ENCODE results near the gene ZNF608.
A peak's percentile ranks its signal among the peaks of the same experiment; 100 is the strongest.

ZNF608 gene

DNA sequence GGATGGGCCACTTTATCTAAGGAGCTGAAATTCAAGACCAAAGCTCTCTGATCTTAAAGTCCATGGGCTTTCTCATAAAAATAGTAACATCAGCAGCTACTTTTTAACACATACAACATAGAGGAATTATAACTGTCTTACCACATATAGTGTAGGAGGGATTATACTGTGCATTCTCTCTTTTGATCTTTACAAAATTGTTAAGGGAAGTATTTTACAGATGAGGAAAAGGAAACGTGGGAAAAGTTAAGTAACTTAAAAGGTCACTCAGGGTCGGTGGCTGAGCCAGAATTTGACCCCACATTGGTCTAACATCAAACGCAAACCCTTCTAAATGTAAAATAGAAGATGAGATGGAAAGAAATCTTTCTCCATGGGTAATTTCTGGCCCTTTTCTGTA is 38.4 kb downstream of the ZNF608 start:
- H3K79me1 ChIP-seq (ENCODE audit: low read depth, low read length) = peaks cover 11% of the 10 kb centered on the region
- no CpG with 5 or more reads among the region's 3 CpGs for WGBS, 2 donors (ENCODE audit: extremely low coverage in 2 of 2, insufficient read length in 2 of 2, insufficient replicate concordance in 1 of 2)
- H2BK15ac ChIP-seq (ENCODE audit: low read length) = no peak overlapping the region
- H3K18ac ChIP-seq (ENCODE audit: low read length) = no peak overlapping the region
- no peak overlapping the region for H2BK5ac ChIP-seq (ENCODE audit: low read length)
- no peak overlapping the region for H4K8ac ChIP-seq (ENCODE audit: low read depth, low read length)
- H3K27me3 ChIP-seq (ENCODE audit: control insufficient read depth in 3 of 3, insufficient read depth in 3 of 3, low read depth in 1 of 3, low read length in 3 of 3) = no peaks in the 10 kb centered on the region
- DNase-seq (ENCODE audit: low spot score) = no peak
- H3K4me1 ChIP-seq (ENCODE audit: control insufficient read depth in 2 of 2, insufficient read depth in 1 of 2, low read depth in 1 of 2, low read length in 2 of 2) = peaks cover 27 to 46% of the 10 kb centered on the region in 2 donors
- no peak overlapping the region for H3K23ac ChIP-seq (ENCODE audit: low read depth, low read length, poor library complexity)
- H3K4ac ChIP-seq (ENCODE audit: low read length) = no peak overlapping the region
- peaks cover 0 to 11% of the 10 kb centered on the region in 2 donors for H3K9me3 ChIP-seq (replicated peaks in 1 of 2; ENCODE audit: control insufficient read depth in 2 of 2, insufficient read depth in 1 of 2, low read depth in 1 of 2, low read length in 2 of 2)
- H2AFZ ChIP-seq (ENCODE audit: low read length) = no peak overlapping the region
- no peak overlapping the region for H2BK120ac ChIP-seq (ENCODE audit: low read depth, low read length)
- no peak overlapping the region for H3K27ac ChIP-seq (replicated peaks; ENCODE audit: low read length)
- H3K14ac ChIP-seq (ENCODE audit: low read length) = no peak overlapping the region
- H3K9ac ChIP-seq (ENCODE audit: low read depth, low read length, poor library complexity) = no peak overlapping the region
- H2AK5ac ChIP-seq (ENCODE audit: low read depth, low read length) = no peak overlapping the region
- no peak overlapping the region for H3K4me3 ChIP-seq (ENCODE audit: low read length in 2 of 2)
- H4K91ac ChIP-seq (ENCODE audit: low read depth, low read length, poor library complexity) = no peak overlapping the region
- no peak overlapping the region for H2BK12ac ChIP-seq (ENCODE audit: low read length)
- no peaks in the 10 kb centered on the region for H3K36me3 ChIP-seq (replicated peaks in 1 of 2; ENCODE audit: control insufficient read depth in 2 of 2, insufficient read depth in 2 of 2, low read length in 2 of 2)
- no peak overlapping the region for H3K4me2 ChIP-seq (ENCODE audit: insufficient read depth, low read length, poor library complexity, severe bottlenecking)

DNA sequence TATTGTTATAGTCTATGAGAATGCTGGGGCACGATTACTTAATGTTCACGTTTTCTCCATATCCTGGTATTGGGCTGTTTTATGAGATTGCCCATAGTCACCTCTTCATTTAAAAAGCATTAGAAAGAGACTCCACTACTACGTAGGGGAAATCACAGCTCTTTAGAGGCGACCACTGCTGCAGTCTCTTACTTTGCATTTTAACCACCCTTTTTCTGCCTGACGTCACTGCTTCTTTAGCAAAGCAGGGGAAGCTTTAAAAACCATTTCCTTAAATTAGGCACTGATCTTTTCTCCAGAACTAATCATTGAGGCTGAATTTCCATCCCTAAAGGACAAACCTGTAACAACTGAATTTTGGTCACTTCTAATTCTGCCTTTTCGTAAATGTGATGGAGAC is 38.9 kb downstream of the ZNF608 start:
- H2BK5ac ChIP-seq (ENCODE audit: low read length) = no peak overlapping the region
- no peak overlapping the region for H4K8ac ChIP-seq (ENCODE audit: low read depth, low read length)
- peaks cover 0 to 5% of the 10 kb centered on the region in 2 donors for H3K9me3 ChIP-seq (replicated peaks in 1 of 2; ENCODE audit: control insufficient read depth in 2 of 2, insufficient read depth in 1 of 2, low read depth in 1 of 2, low read length in 2 of 2)
- H3K4me2 ChIP-seq (ENCODE audit: insufficient read depth, low read length, poor library complexity, severe bottlenecking) = peak overlapping the region; percentile 28
- peaks cover 10% of the 10 kb centered on the region for H3K79me1 ChIP-seq (ENCODE audit: low read depth, low read length)
- WGBS, 2 donors (ENCODE audit: extremely low coverage in 2 of 2, insufficient read length in 2 of 2, insufficient replicate concordance in 1 of 2) = no CpG with 5 or more reads among the region's 6 CpGs
- no peak for DNase-seq (ENCODE audit: low spot score)
- H3K23ac ChIP-seq (ENCODE audit: low read depth, low read length, poor library complexity) = no peak overlapping the region
- H2BK120ac ChIP-seq (ENCODE audit: low read depth, low read length) = no peak overlapping the region
- H2AK5ac ChIP-seq (ENCODE audit: low read depth, low read length) = no peak overlapping the region
- H3K4me1 ChIP-seq (ENCODE audit: control insufficient read depth in 2 of 2, insufficient read depth in 1 of 2, low read depth in 1 of 2, low read length in 2 of 2) = peaks cover 31 to 44% of the 10 kb centered on the region in 2 donors
- no peaks in the 10 kb centered on the region for H3K36me3 ChIP-seq (replicated peaks in 1 of 2; ENCODE audit: control insufficient read depth in 2 of 2, insufficient read depth in 2 of 2, low read length in 2 of 2)
- H3K27ac ChIP-seq (replicated peaks; ENCODE audit: low read length) = no peak overlapping the region
- H3K9ac ChIP-seq (ENCODE audit: low read depth, low read length, poor library complexity) = no peak overlapping the region
- H3K18ac ChIP-seq (ENCODE audit: low read length) = no peak overlapping the region
- no peaks in the 10 kb centered on the region for H3K27me3 ChIP-seq (ENCODE audit: control insufficient read depth in 3 of 3, insufficient read depth in 3 of 3, low read depth in 1 of 3, low read length in 3 of 3)
- H4K91ac ChIP-seq (ENCODE audit: low read depth, low read length, poor library complexity) = no peak overlapping the region
- H2BK12ac ChIP-seq (ENCODE audit: low read length) = no peak overlapping the region
- H3K4ac ChIP-seq (ENCODE audit: low read length) = no peak overlapping the region
- H3K14ac ChIP-seq (ENCODE audit: low read length) = no peak overlapping the region
- no peak overlapping the region for H2AFZ ChIP-seq (ENCODE audit: low read length)
- H3K4me3 ChIP-seq (ENCODE audit: low read length in 2 of 2) = no peak overlapping the region
- H2BK15ac ChIP-seq (ENCODE audit: low read length) = no peak overlapping the region

DNA sequence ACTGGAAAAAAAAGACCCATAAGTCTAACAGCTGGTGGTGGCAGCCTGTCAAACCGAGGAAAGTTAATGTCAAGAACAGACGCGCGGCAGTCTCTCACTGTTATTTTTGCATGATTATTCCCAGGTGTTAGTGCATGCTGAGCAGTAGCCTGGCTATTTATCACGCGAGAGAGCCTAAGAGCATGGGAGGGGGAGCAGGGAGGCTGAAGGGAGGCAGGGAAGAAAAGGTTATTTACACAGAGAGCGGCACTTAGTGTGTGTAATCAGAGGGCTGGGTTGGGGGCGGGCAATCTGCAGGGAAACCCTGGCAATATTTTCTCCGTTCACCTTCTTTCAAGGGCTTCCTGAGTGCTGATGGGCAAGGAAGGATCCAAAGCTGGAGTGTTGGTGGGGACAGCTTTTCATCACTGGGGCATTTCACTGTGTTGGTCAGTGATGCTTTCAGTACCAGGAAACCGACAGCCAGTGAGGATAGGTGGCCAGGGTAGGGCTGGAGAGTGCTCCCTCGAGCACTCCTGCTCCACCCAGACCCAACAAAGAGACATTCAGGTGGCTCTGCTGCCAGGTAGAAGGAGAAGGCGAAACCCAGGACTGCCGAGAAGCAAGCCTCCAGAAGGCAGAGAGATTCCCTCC is 39.6 kb downstream of the ZNF608 start:
- WGBS, 2 donors (ENCODE audit: extremely low coverage in 2 of 2, insufficient read length in 2 of 2, insufficient replicate concordance in 1 of 2) = no CpG with 5 or more reads among the region's 13 CpGs
- no peak overlapping the region for H3K18ac ChIP-seq (ENCODE audit: low read length)
- no peak overlapping the region for H2AFZ ChIP-seq (ENCODE audit: low read length)
- no peaks in the 10 kb centered on the region for H3K36me3 ChIP-seq (replicated peaks in 1 of 2; ENCODE audit: control insufficient read depth in 2 of 2, insufficient read depth in 2 of 2, low read length in 2 of 2)
- no peaks in the 10 kb centered on the region for H3K27me3 ChIP-seq (ENCODE audit: control insufficient read depth in 3 of 3, insufficient read depth in 3 of 3, low read depth in 1 of 3, low read length in 3 of 3)
- no peak overlapping the region for H4K91ac ChIP-seq (ENCODE audit: low read depth, low read length, poor library complexity)
- no peak overlapping the region for H2BK120ac ChIP-seq (ENCODE audit: low read depth, low read length)
- no peak overlapping the region for H3K4me3 ChIP-seq (ENCODE audit: low read length in 2 of 2)
- H3K14ac ChIP-seq (ENCODE audit: low read length) = no peak overlapping the region
- H2BK12ac ChIP-seq (ENCODE audit: low read length) = peak overlapping the region; percentile 24
- H2AK5ac ChIP-seq (ENCODE audit: low read depth, low read length) = no peak overlapping the region
- peaks cover 10% of the 10 kb centered on the region for H3K79me1 ChIP-seq (ENCODE audit: low read depth, low read length)
- H2BK5ac ChIP-seq (ENCODE audit: low read length) = no peak overlapping the region
- H3K9ac ChIP-seq (ENCODE audit: low read depth, low read length, poor library complexity) = peak overlapping the region; percentile 46
- no peak overlapping the region for H4K8ac ChIP-seq (ENCODE audit: low read depth, low read length)
- DNase-seq (ENCODE audit: low spot score) = no peak
- H3K23ac ChIP-seq (ENCODE audit: low read depth, low read length, poor library complexity) = no peak overlapping the region
- H3K9me3 ChIP-seq (replicated peaks in 1 of 2; ENCODE audit: control insufficient read depth in 2 of 2, insufficient read depth in 1 of 2, low read depth in 1 of 2, low read length in 2 of 2) = peaks cover 0 to 2% of the 10 kb centered on the region in 2 donors
- H3K4ac ChIP-seq (ENCODE audit: low read length) = no peak overlapping the region
- peaks cover 38 to 44% of the 10 kb centered on the region in 2 donors for H3K4me1 ChIP-seq (ENCODE audit: control insufficient read depth in 2 of 2, insufficient read depth in 1 of 2, low read depth in 1 of 2, low read length in 2 of 2)
- peak overlapping the region; percentile 28 for H3K4me2 ChIP-seq (ENCODE audit: insufficient read depth, low read length, poor library complexity, severe bottlenecking)
- H2BK15ac ChIP-seq (ENCODE audit: low read length) = no peak overlapping the region
- no peak overlapping the region for H3K27ac ChIP-seq (replicated peaks; ENCODE audit: low read length)

DNA sequence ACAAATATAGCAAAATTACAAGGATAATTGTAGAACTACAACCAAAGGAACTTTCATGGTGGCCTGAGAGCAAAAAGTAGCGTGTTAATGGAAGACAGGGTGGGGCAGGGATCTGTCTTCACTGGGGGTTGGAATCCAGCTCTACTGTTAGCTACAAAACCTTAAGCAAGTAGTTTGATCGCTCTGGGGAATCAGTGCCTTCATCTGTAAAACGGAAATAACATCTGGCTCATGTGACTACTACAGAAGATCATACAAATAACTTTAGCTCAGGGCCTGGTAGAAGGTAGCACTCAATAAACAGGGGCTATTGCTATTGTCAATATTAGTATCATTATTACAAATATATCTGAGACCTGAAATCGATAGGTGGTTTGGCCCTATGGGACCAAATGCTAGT is 40.4 kb downstream of the ZNF608 start:
- no peak overlapping the region for H2BK12ac ChIP-seq (ENCODE audit: low read length)
- H3K4me2 ChIP-seq (ENCODE audit: insufficient read depth, low read length, poor library complexity, severe bottlenecking) = no peak overlapping the region
- no peaks in the 10 kb centered on the region for H3K27me3 ChIP-seq (ENCODE audit: control insufficient read depth in 3 of 3, insufficient read depth in 3 of 3, low read depth in 1 of 3, low read length in 3 of 3)
- H2BK15ac ChIP-seq (ENCODE audit: low read length) = no peak overlapping the region
- no CpG with 5 or more reads among the region's 4 CpGs for WGBS, 2 donors (ENCODE audit: extremely low coverage in 2 of 2, insufficient read length in 2 of 2, insufficient replicate concordance in 1 of 2)
- no peak overlapping the region for H3K18ac ChIP-seq (ENCODE audit: low read length)
- H2BK120ac ChIP-seq (ENCODE audit: low read depth, low read length) = no peak overlapping the region
- H3K14ac ChIP-seq (ENCODE audit: low read length) = no peak overlapping the region
- peaks cover 41% of the 10 kb centered on the region in 2 donors for H3K4me1 ChIP-seq (ENCODE audit: control insufficient read depth in 2 of 2, insufficient read depth in 1 of 2, low read depth in 1 of 2, low read length in 2 of 2)
- H2AFZ ChIP-seq (ENCODE audit: low read length) = no peak overlapping the region
- no peak overlapping the region for H2BK5ac ChIP-seq (ENCODE audit: low read length)
- no peak overlapping the region for H3K4ac ChIP-seq (ENCODE audit: low read length)
- no peak overlapping the region for H3K9ac ChIP-seq (ENCODE audit: low read depth, low read length, poor library complexity)
- H3K23ac ChIP-seq (ENCODE audit: low read depth, low read length, poor library complexity) = no peak overlapping the region
- DNase-seq (ENCODE audit: low spot score) = no peak
- H4K91ac ChIP-seq (ENCODE audit: low read depth, low read length, poor library complexity) = no peak overlapping the region
- no peak overlapping the region for H2AK5ac ChIP-seq (ENCODE audit: low read depth, low read length)
- peaks cover 7% of the 10 kb centered on the region for H3K79me1 ChIP-seq (ENCODE audit: low read depth, low read length)
- H3K9me3 ChIP-seq (replicated peaks in 1 of 2; ENCODE audit: control insufficient read depth in 2 of 2, insufficient read depth in 1 of 2, low read depth in 1 of 2, low read length in 2 of 2) = peaks cover 0 to 4% of the 10 kb centered on the region in 2 donors
- H4K8ac ChIP-seq (ENCODE audit: low read depth, low read length) = no peak overlapping the region
- H3K27ac ChIP-seq (replicated peaks; ENCODE audit: low read length) = no peak overlapping the region
- H3K36me3 ChIP-seq (replicated peaks in 1 of 2; ENCODE audit: control insufficient read depth in 2 of 2, insufficient read depth in 2 of 2, low read length in 2 of 2) = peaks cover 0 to 2% of the 10 kb centered on the region in 2 donors
- H3K4me3 ChIP-seq (ENCODE audit: low read length in 2 of 2) = no peak overlapping the region
